ENCODE data around the gene PCNT.
"Not testable (repeated sequence)": the region's sequence is repeated elsewhere in the genome, so short reads cannot be mapped to it uniquely, and the experiment has no call there.

Gene PCNT

GRCh38 chr21:46385846-46386733, 62.1 kb downstream of the PCNT start:
- DNase-seq, result no peak

- no peak for DNase-seq
Observed at GRCh38 chr21:46386734-46387088, 62.8 kb downstream of the PCNT start.

GRCh38 chr21:46388206-46388880, 64.4 kb downstream of the PCNT start:
- no peak for DNase-seq

- DNase-seq, result no peak
Observed at GRCh38 chr21:46388896-46389295, 64.9 kb downstream of the PCNT start.

- no peak for DNase-seq
Observed at GRCh38 chr21:46390603-46391545, 66.9 kb downstream of the PCNT start.

- no peak for DNase-seq
Observed at GRCh38 chr21:46391773-46392172, 67.8 kb downstream of the PCNT start.

- DNase-seq, result no peak
Observed at GRCh38 chr21:46392921-46393320, 69.0 kb downstream of the PCNT start.

- no peak for DNase-seq
Observed at GRCh38 chr21:46393451-46393940, 69.5 kb downstream of the PCNT start.

GRCh38 chr21:46393941-46394594, 70.1 kb downstream of the PCNT start:
- DNase-seq, result no peak

- DNase-seq, result no peak
Observed at GRCh38 chr21:46394595-46395104, 70.7 kb downstream of the PCNT start.

- no peak for DNase-seq
Observed at GRCh38 chr21:46397211-46397905, 73.4 kb downstream of the PCNT start.

GRCh38 chr21:46397993-46398392, 74.0 kb downstream of the PCNT start:
- DNase-seq, result no peak

- DNase-seq, result no peak
Observed at GRCh38 chr21:46399129-46399528, 75.2 kb downstream of the PCNT start.

- no peak for DNase-seq
Observed at GRCh38 chr21:46399686-46400085, 75.7 kb downstream of the PCNT start.

GRCh38 chr21:46401186-46401910, 77.4 kb downstream of the PCNT start:
- no peak for DNase-seq

- DNase-seq, result no peak
Observed at GRCh38 chr21:46402421-46402820, 78.5 kb downstream of the PCNT start.

GRCh38 chr21:46403234-46403811, 79.4 kb downstream of the PCNT start:
- not testable (repeated sequence) for DNase-seq

- no peak for DNase-seq
Observed at GRCh38 chr21:46404306-46404705, 80.3 kb downstream of the PCNT start.

- no peak for DNase-seq
Observed at GRCh38 chr21:46406001-46406400, 82.0 kb downstream of the PCNT start.

GRCh38 chr21:46409641-46410406, 85.9 kb downstream of the PCNT start:
- no peak for DNase-seq
